ENCODE measurements around the gene CCR5. TPM values are rescaled to one million over a fixed set of nuclear protein-coding genes. Genes with fewer than 3 reads are reported as not detected.

CCR5 gene
- total RNA-seq, 1 experiment from 2014 or later, result not detected

DNA sequence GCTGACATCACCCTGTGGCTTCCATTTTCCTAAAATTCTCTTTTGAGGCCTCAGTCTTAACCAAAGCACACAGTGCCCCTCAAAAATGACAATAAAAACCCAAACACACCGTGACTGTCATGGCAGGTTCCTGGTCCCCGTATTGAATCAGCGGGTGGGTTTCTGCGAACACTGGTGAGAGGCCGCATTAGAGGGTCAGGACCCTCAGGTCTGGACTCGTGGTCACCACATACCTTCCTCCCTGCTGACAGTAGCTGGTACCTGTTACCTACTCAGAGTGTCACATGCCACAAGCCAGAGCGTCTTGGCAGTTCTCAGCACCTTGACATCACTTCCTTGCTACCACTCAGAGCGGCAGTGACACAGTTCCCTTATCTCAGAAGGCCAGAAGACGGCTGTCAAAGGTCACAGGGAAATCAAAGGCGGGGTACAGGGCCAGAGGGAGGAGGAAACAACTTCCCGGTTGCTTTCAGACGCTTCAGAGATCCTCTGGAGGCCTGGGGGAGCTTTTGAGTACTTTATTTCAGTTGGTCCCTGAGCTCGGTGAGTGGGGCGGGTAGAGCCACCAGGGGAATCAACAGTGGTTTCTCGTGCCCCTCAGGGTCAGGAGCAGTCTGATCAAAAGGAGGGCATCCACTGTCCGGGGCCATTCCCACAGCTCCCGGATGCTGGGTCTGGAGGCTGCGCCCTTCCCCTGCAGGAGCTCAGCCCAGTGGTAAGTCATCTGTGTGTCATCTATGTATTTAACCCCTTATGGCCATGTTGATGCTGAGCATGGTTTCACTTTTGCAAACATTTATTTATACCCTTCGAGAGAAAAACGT, 36.3 kb downstream of the CCR5 start, which contains the start of the genes CCR5AS and CCRL2:
Gene CCR5AS (minus strand): TSS at position 279 of the 824 bp plus-strand sequence.
Gene CCRL2 (plus strand): TSS at position 472 of the 824 bp plus-strand sequence. CDS start 821 bp downstream, outside the sequence.
- DNase-seq (ENCODE audit: low read depth), result peak; percentile 56

DNA sequence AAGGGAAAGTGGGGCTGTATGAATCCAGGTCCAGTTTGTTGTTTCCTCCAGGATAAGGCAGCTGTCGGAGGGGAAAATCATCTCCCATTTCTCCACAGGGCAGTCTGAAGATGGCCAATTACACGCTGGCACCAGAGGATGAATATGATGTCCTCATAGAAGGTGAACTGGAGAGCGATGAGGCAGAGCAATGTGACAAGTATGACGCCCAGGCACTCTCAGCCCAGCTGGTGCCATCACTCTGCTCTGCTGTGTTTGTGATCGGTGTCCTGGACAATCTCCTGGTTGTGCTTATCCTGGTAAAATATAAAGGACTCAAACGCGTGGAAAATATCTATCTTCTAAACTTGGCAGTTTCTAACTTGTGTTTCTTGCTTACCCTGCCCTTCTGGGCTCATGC, 37.2 kb downstream of the CCR5 start:
- DNase-seq (ENCODE audit: low read depth), result no peak

- no peak for DNase-seq (ENCODE audit: low read depth)
Observed at GRCh38 chr3:46408853-46409252, 38.1 kb downstream of the CCR5 start.

DNA sequence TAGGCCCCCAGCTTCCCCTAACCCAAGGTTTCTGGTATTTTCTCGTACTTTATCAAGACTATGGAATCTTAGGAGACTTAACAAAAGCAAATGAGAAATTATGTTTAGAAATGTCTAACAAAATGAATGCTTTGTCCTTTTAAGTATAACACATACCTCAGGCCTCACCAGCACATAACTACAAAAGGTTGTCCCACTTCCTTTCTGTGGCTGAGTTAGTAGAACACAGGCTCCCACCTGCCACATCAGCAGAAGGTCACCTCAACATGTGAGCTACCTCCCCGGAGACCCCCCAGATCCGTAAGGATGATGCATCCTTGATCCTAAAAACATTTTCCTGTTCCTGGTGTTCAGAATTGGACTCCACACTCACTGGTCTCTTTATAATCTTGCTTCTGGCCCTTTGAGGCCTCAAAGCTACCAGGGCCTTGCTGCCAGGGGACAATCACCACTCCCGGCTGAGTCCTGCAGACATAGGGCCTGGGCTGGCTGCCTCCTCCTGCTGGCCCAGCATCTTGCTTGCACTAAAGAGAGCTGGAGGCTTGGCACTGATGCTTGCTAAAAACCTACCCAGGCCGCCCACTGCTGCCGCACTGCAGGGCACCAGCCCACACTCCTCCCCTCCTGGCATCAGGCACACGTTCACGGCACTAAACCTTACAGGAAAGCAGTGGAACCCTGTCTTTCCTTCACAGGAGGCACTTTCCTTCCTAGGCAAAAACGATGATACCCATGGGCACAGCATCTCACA, 39.2 kb downstream of the CCR5 start:
- no peak for DNase-seq (ENCODE audit: low read depth)

DNA sequence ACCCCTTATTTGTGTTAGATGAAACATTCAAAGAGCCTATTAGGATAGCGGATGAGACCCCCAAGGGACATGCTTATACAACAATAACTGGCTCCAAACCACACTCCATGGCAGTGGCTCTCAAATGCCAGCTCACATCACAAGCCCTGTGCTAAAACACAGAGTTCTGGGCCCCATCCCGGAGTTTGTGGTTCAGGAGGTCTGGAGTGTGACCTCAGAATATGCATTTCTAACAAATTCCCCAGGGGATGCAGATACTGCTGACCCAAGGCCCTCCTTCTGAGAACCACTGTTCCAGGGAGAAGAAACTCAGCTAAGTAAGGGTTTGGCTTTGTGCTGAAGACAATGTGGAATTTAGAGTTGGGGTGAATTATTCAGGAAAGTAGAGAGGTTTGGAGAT, 39.9 kb downstream of the CCR5 start:
- no peak for DNase-seq (ENCODE audit: low read depth)

- DNase-seq (ENCODE audit: low read depth), result no peak
Observed at GRCh38 chr3:46411271-46411670, 40.5 kb downstream of the CCR5 start.

- DNase-seq (ENCODE audit: low read depth), result no peak
Observed at GRCh38 chr3:46412786-46413298, 42.1 kb downstream of the CCR5 start.

DNA sequence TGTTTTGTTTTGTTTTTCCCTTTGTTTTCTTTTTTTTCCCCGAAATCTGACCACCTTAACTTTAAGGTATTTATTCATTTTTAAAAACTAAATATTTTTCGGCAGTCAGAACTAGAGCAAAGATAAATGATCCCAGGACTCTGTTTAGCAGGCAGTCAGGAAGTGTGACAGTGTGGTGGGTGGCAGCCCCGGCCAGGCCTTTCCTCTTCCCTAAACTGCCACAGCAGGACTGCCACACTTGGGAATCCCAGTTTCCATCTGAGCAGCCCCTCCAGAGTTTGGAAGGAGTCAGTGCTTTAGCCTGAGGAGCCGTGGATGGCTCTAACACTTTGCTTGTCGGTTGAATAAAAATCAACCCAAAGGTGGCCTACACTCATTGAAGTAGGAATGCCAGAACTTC, 43.2 kb downstream of the CCR5 start:
- DNase-seq (ENCODE audit: low read depth), result no peak

DNA sequence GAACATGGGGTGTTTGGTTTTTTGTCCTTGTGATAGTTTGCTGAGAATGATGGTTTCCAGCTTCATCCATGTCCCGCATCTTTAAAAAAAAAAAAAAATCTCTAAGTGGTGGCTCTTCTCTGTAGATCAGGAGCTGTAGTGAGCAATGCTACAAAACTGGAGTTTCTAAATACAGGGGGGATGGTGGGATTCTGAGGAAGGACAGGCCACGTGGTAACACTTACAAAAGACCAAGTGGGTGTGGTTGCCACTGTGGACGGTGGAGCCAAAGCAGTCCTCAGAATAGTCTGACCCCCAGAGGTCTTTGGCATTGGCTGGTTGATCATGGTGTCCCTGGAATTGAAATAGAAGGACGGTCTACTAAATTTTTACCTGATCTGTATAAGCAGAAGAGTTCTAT, 44.0 kb downstream of the CCR5 start:
- DNase-seq (ENCODE audit: low read depth), result no peak

DNA sequence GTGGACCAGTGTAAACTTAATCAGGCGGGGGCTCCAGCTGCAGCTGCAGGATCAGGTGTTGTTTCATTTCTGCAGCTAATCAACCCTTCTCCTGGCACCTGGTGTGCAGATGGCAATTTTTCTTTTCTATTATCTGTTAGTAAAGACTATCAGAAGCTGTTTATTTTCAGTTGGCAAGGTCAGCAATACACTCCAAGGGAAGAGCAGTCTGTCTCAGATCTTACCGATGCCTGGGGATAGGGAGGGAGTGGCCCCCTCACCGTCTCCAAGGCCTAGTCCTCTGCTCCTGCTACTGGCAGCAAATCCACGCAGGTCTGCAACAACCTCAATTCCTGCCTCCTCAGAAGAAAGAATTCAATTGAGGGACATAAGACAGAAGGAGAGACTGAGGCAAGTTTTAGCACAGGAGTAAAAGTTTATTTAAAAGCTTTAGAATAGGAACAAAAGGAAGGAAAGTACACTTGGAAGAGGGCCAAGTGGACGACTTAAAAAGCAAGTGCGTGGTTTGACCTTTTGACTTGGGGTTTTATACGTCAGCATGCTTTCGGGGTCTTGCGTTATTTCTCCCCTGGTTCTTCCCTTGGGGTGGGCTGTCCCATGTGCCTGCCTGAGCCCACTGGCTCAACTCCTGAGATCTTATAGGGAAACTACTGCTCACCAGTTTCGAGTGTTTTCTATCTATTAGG, 45.5 kb downstream of the CCR5 start:
- DNase-seq (ENCODE audit: low read depth), result no peak

GRCh38 chr3:46416811-46417510, 46.2 kb downstream of the CCR5 start:
- DNase-seq (ENCODE audit: low read depth), result no peak

DNA sequence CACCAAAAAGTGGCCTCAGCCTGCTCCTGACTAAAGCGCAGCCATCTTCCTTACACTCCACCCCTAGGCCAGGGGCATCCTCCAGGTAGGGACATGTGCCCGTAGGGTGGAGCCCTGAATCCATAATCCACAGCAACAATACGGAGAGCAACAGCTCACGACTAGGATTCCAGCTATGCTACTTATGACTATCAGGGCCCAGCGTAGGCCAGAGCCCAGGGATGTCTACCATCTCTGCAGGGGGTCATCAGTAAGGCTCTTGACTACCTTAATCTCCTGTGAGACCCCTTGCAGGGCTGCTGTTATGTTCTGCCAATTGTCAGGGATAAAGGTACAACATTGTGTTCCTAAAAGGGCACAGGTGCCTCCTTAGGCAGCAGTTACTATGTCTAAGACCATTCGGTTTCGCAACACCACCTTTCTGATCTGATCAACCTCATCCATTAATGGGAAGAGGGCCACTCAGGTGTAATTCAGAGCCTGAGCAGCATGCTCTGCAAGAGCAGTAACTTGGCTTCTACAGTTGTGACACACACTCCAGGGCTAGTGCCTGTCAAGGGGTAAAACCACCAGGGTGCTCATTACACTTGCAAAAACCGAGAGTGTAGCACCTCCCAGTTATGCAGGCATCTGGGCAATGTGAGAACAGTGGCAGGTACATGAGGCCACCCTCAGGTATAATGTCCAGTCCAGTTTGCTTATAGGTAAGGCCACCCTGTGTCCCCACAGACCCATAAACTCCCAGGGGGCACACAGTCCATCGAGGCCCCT, 47.3 kb downstream of the CCR5 start:
- DNase-seq (ENCODE audit: low read depth), result no peak

DNA sequence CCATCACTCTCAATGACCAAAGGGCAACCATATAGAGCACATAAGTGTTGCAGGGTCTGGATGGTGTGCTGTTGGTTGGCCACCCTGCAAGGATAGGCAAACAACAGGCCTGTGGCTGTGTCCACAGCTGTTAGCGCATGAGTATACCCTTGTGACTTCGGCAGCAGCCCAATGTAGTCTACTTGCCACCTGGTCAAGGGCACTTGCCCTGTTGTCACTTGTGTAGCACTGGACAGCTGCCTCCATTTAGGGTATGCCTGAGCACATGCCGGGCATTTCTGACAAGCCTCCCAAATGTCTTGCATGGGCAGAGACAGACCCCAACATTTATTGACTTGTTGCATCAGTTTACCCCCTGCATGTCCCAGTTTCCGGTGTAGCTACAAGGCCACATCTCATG, 49.1 kb downstream of the CCR5 start:
- DNase-seq (ENCODE audit: low read depth), result no peak

DNA sequence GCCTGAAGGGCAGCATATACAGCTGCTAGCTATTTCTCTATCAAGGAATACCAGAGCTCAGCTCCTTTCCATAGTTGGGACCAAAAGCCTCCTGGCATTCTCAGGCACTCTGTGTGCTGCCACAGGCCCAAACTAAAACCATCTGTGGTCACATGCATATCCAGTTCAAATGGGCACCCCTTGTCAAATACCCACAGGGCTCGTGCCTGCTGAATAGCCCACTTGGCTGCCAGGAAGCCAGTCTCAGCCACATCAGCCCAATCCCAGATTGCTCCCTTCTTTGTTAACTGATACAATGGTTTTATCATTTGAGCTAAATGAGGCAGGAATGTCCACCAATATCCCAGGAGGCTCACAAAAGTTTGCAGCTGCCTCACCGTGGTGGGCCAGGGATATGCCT, 50.2 kb downstream of the CCR5 start:
- DNase-seq (ENCODE audit: low read depth), result no peak

DNA sequence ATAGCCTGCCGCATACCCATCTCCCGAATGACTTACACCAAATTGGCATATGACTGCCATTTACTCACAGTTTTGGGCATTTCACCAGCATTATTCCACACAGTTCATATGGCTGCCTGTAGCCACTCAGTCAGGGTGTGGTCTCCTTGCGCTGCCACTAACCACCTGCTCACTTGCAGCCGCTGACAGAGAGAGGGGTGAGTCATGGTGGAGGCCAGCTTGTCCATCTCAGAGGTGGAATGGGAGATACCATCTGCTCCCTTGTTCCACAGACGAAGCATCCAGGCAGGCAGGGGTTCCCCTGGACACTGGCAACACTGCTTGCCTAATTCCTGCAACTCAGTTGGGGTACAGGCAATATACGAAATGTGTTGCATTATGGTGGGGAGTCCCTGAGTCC, 51.9 kb downstream of the CCR5 start:
- DNase-seq (ENCODE audit: low read depth), result peak; percentile 87

GRCh38 chr3:46423588-46423987, 52.8 kb downstream of the CCR5 start:
- DNase-seq (ENCODE audit: low read depth), result peak; percentile 78
